ENCODE measurements around the gene ABHD1.

Gene ABHD1

DNA sequence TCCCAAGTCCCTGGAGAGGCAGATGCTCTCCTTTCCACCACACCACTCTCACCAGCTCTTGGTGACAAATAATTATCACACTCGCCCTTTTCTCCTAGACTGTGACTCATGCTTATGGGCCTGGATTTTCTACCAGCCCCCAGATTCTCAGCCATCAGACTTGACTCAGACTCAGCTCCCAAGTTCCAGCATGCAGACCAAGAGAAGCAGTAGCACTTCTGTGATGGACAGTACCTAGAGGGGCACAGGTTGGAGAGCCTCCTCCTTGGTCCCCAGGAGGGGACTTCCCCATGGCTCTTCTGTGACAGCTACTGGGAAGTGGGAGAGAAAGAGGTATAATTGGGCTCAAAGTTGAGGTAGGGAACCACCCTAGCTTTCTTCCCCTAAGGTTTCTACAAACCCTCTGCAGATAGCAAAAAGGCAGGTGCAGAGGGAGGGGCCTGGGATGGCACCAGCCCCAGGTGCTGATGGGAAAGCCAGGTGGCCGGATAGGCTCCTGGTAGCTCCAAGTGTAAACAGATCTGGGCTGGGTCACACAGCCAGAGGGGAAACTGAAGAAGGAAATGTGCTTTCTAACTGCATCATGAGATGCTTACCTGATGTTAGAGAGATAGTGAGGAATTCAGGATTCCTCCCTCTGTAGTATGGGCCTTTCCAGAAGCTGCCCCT lies 29.3 kb downstream of the ABHD1 start:
- POLR2A ChIA-PET, result interaction anchor here (0.7 to 1.5 kb wide), 3 partner anchors 28 to 59 kb away, joined by 3 to 5 read pairs (median 3); partner anchors contain the start of genes ABHD1 and ATRAID

GRCh38 chr2:27154488-27154887 lies 30.9 kb downstream of the ABHD1 start:
- TF ChIP-seq ARNT (IDR thresholded peaks at IDR 0.05), result no peak
- no peak for DNase-seq (ENCODE audit: extremely low spot score)
- CTCF ChIA-PET, result interaction anchor here (0.9 kb wide), 1 partner anchor 16 kb away, joined by 3 read pairs; no protein-coding TSS in a partner anchor
- POLR2A ChIA-PET, result no interaction called here

More for the DNA sequence above, 29.3 kb downstream of the ABHD1 start:
- TF ChIP-seq L3MBTL2 (conservative IDR thresholded peaks at IDR 0.05) (no peak), BHLHE40 (IDR thresholded peaks at IDR 0.05; ENCODE audit: borderline replicate concordance) (no peak), PKNOX1 (IDR thresholded peaks at IDR 0.05) (no peak), SP1 (IDR thresholded peaks at IDR 0.05) (no peak), CTBP1 (IDR thresholded peaks at IDR 0.05; ENCODE audit: borderline replicate concordance) (no peak), LEF1 (IDR thresholded peaks at IDR 0.05; ENCODE audit: borderline replicate concordance) (no peak), TARDBP (IDR thresholded peaks at IDR 0.05) (no peak), SUZ12 (IDR thresholded peaks at IDR 0.05) (no peak), FOXA1 (IDR thresholded peaks at IDR 0.05) (no peak), NFRKB (IDR thresholded peaks at IDR 0.05) (no peak), FOXM1 (IDR thresholded peaks at IDR 0.05; ENCODE audit: borderline replicate concordance) (no peak), ARNT (IDR thresholded peaks at IDR 0.05) (no peak)
- no peak for DNase-seq (ENCODE audit: extremely low spot score)
- CTCF ChIA-PET, result interaction anchor here (1.7 kb wide), 1 partner anchor 17 kb away, joined by 4 read pairs; no protein-coding TSS in a partner anchor

DNA sequence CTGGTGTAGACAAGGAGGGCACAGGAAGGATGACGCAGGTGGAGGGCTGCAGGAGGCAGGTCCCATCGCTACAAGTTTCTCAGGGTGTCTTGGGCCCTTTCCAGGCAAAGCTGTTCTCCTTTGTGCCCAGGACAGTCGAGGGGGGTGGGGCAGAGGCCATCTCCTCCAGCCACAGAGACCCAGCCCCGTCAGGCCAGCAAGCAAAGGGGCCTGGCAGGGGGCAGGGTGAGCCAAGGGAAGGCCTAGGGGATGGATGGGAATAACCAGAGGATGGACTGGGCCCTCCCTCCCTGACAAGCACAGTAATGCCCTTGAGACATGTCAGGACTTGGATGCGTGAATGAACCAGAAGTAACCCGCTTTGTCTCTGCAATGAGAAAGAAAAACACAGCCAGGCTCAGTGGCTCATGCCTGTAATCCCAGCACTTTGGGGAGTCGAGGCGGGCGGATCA lies 31.5 kb downstream of the ABHD1 start:
- POLR2A ChIA-PET, result no interaction called here
- no peak for DNase-seq (ENCODE audit: extremely low spot score)
- TF ChIP-seq PKNOX1 (IDR thresholded peaks at IDR 0.05) (no peak), NFRKB (IDR thresholded peaks at IDR 0.05) (no peak), L3MBTL2 (conservative IDR thresholded peaks at IDR 0.05) (no peak), TARDBP (IDR thresholded peaks at IDR 0.05) (no peak), SUZ12 (IDR thresholded peaks at IDR 0.05) (no peak), SP1 (IDR thresholded peaks at IDR 0.05) (no peak), ELF4 (IDR thresholded peaks at IDR 0.05) (no peak), CTBP1 (IDR thresholded peaks at IDR 0.05; ENCODE audit: borderline replicate concordance) (no peak), BHLHE40 (IDR thresholded peaks at IDR 0.05; ENCODE audit: borderline replicate concordance) (no peak)
- CTCF ChIA-PET, result no interaction called here

- TF ChIP-seq CTBP1 (IDR thresholded peaks at IDR 0.05; ENCODE audit: borderline replicate concordance) (no peak), NFRKB (IDR thresholded peaks at IDR 0.05) (no peak), PKNOX1 (IDR thresholded peaks at IDR 0.05) (no peak), TARDBP (IDR thresholded peaks at IDR 0.05) (no peak), SP1 (IDR thresholded peaks at IDR 0.05) (no peak), FOXK2 (IDR thresholded peaks at IDR 0.05) (no peak)
- CTCF ChIA-PET, result interaction anchor here (0.6 to 0.8 kb wide), 2 partner anchors 11 to 16 kb away, joined by 3 read pairs; no protein-coding TSS in a partner anchor
- no peak for DNase-seq (ENCODE audit: extremely low spot score)
- POLR2A ChIA-PET, result no interaction called here
Observed at GRCh38 chr2:27158468-27158867, 34.9 kb downstream of the ABHD1 start.

- TF ChIP-seq TARDBP (IDR thresholded peaks at IDR 0.05) (no peak), LEF1 (IDR thresholded peaks at IDR 0.05; ENCODE audit: borderline replicate concordance) (no peak)
- ChIA-PET CTCF (interaction anchor here (0.8 kb wide), 1 partner anchor 11 kb away, joined by 3 read pairs; no protein-coding TSS in a partner anchor), POLR2A (no interaction called here)
- DNase-seq (ENCODE audit: extremely low spot score), result no peak
Observed at GRCh38 chr2:27159271-27159670, 35.7 kb downstream of the ABHD1 start.

DNA sequence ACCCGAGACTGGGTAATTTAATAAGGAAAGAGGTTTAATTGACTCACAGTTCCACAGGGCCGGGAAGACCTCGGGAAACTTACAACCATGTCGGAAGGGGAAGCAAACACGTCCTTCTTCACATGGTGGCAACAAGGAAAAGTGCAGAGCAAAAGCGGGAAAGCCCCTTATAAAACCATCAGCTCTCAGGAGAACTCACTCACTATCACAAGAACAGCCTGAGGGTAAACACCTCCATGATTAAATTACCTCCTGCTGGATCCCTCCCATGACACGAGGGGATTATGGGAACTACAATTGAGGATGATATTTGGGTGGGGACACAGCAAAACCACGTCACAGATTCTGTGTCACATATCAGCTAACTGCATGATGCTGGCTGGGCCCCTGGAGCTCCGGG lies 36.6 kb downstream of the ABHD1 start:
- ChIA-PET POLR2A (interaction anchor here (1.0 kb wide), 1 partner anchor 57 kb away, joined by 3 read pairs; the partner anchor contains the start of gene CAD), CTCF (interaction anchor here (1.8 kb wide), 1 partner anchor 10 kb away, joined by 9 read pairs; no protein-coding TSS in a partner anchor)
- no peak for DNase-seq (ENCODE audit: extremely low spot score)
- TF ChIP-seq PKNOX1 (IDR thresholded peaks at IDR 0.05) (no peak), LEF1 (IDR thresholded peaks at IDR 0.05; ENCODE audit: borderline replicate concordance) (no peak), SP1 (IDR thresholded peaks at IDR 0.05) (no peak), SUZ12 (IDR thresholded peaks at IDR 0.05) (no peak), HDGF (IDR thresholded peaks at IDR 0.05; ENCODE audit: borderline replicate concordance) (no peak), L3MBTL2 (conservative IDR thresholded peaks at IDR 0.05) (no peak), ZNF384 (IDR thresholded peaks at IDR 0.05) (no peak), BHLHE40 (IDR thresholded peaks at IDR 0.05; ENCODE audit: borderline replicate concordance) (no peak), FOXK2 (IDR thresholded peaks at IDR 0.05) (no peak), CTBP1 (IDR thresholded peaks at IDR 0.05; ENCODE audit: borderline replicate concordance) (no peak), NFRKB (IDR thresholded peaks at IDR 0.05) (no peak), ARNT (IDR thresholded peaks at IDR 0.05) (no peak), FOXM1 (IDR thresholded peaks at IDR 0.05; ENCODE audit: borderline replicate concordance) (no peak), TARDBP (IDR thresholded peaks at IDR 0.05) (no peak), ELF4 (IDR thresholded peaks at IDR 0.05) (no peak)

Measured in HEK293T (cell line).